Astrocyte of the cerebellum (primary cell): Measurements from ENCODE around the gene CD22.

Experiments used
- DNase-seq: peaks from one replicate; pipeline ENCODE4 v3.0.0-alpha.2; 2011; ENCODE audit warnings: low read depth
- H3K4me3 ChIP-seq: 2 replicates; pipeline ENCODE4 v1.5.1; 2011; ENCODE audit warnings: mild to moderate bottlenecking, low read depth, low read length, moderate library complexity
- in situ Hi-C: cut with HindIII; loops from 2 replicates; pipeline ENCODE4 v1.10.0; 2017; ENCODE audit warnings: low sequenced_read_pairs
- TF ChIP-seq, protein P1 (sequence below): IDR thresholded peaks from 2 replicates; pipeline ENCODE4 v1.5.1; 2012; ENCODE audit warnings: low read length, low read depth, moderate library complexity, mild to moderate bottlenecking; ENCODE audit errors: missing control alignments

Gene CD22

GRCh38 chr19:35307931-35308330, 21.1 kb upstream of the CD22 start:
- in situ Hi-C loops, result no loop called here
- no peak for DNase-seq
- TF ChIP-seq, protein P1, sequence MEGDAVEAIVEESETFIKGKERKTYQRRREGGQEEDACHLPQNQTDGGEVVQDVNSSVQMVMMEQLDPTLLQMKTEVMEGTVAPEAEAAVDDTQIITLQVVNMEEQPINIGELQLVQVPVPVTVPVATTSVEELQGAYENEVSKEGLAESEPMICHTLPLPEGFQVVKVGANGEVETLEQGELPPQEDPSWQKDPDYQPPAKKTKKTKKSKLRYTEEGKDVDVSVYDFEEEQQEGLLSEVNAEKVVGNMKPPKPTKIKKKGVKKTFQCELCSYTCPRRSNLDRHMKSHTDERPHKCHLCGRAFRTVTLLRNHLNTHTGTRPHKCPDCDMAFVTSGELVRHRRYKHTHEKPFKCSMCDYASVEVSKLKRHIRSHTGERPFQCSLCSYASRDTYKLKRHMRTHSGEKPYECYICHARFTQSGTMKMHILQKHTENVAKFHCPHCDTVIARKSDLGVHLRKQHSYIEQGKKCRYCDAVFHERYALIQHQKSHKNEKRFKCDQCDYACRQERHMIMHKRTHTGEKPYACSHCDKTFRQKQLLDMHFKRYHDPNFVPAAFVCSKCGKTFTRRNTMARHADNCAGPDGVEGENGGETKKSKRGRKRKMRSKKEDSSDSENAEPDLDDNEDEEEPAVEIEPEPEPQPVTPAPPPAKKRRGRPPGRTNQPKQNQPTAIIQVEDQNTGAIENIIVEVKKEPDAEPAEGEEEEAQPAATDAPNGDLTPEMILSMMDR, result no peak
- H3K4me3 ChIP-seq, result no peak overlapping the region

DNA sequence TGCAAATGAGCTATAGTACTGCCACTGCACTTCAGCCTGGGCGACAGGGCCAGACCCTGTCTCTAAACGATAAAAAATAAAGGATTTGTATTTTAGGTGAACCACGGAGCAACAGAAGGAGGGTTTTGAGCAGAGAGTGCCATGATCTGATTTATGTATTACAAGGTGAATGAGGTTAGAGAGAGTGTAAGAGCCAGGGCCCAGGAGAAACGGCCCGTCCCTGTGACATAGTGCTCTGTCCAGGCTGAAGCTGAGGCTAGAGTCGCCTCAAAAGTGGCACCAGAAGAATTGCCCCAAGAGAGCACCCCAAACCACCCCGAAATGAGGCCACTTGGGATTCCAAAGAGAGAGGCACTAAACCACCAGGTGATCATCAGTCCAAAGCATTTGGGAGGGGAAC, 20.1 kb upstream of the CD22 start:
- TF ChIP-seq, protein P1, result no peak
- in situ Hi-C loops, result no loop called here
- no peak for DNase-seq
- H3K4me3 ChIP-seq, result no peak overlapping the region

DNA sequence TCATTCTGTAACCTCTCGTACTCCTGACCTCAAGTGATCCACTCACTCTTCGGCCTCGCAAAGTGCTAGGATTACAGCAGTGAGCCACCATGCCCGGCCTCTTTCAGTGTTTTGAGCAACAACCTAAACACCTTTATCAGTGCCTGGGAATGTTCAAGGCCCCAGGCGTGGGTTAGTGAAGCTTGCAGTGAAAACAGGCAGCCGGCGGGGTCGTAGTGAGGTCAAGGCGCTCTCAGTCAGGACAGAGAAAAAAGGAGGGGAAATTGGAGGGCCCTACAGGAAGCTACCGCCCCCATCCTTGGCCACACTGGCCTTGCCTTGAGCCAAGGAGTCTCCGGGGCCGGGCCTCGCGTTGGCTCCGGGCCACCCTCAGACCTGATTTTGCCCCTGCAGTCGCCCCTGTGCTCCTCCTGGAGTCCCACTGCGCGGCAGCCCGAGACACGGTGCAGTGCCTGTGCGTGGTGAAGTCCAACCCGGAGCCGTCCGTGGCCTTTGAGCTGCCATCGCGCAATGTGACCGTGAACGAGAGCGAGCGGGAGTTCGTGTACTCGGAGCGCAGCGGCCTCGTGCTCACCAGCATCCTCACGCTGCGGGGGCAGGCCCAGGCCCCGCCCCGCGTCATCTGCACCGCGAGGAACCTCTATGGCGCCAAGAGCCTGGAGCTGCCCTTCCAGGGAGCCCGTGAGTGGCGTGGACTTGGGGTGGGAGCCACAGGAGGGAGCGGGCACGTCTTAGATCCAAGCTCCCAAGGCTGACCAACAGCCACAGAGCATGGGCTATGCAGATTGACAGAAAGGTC, 19.3 kb upstream of the CD22 start:
- no peak for DNase-seq
- TF ChIP-seq, protein P1, result no peak
- in situ Hi-C loops, result no loop called here
- no peak overlapping the region for H3K4me3 ChIP-seq

DNA sequence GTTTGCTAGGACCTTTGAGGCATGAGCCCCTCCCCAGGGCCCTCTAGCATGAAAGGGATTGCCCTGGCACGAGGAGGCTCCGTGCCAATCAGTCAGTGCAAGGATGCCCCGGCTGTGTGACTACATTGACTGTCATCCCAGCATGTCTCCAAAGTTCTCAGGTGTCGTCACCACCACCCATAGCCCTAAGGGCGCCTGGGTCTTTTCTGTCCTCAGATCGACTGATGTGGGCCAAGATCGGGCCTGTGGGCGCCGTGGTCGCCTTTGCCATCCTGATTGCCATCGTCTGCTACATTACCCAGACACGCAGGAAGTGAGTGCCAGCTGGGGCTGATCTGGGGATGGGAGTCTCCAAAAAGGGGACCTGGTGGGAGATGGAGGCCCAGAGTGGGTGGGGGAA, 18.7 kb upstream of the CD22 start:
- TF ChIP-seq, protein P1, result no peak
- no peak overlapping the region for H3K4me3 ChIP-seq
- in situ Hi-C loops, result no loop called here
- no peak for DNase-seq

GRCh38 chr19:35310811-35311465, 18.0 kb upstream of the CD22 start:
- no peak overlapping the region for H3K4me3 ChIP-seq
- in situ Hi-C loops, result no loop called here
- no peak for DNase-seq
- TF ChIP-seq, protein P1, result no peak

DNA sequence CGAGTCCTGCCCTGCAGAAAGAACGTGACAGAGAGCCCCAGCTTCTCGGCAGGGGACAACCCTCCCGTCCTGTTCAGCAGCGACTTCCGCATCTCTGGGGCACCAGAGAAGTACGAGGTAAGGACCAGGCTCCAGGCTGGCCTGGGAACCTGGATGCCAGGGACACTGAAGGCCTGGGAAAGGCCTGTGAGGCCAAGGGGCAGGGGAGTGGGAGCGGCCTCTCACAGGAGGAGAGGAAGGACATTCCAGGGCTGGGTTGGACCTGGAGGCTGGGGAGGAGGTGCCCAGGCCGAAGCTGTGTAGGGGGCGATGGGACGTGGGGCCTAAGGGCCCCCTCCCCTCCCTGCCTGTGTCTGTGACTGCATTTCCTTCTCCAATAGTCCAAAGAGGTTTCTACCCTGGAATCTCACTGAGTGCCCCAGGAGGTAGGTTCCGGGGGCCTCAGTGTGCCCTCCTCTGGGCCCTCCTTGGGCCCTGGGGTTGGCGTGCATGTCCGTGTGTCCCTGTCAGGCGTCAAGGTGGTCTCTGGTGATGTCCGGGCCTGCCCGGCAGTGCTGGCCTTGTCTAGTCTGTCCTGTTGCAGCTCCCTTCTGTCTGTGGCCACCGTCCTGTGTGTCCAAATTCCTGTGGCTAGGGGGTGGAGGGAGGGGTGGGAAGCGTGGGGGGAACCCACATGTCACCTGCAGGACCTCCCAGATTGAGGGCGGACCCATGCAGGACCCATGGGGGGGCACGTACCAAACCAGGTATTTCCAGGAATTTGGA, 16.9 kb upstream of the CD22 start:
- TF ChIP-seq, protein P1, result no peak
- no peak overlapping the region for H3K4me3 ChIP-seq
- in situ Hi-C loops, result no loop called here
- no peak for DNase-seq
